ENCODE results near the gene SETD1A.
"Not testable (repeated sequence)": the region's sequence is repeated elsewhere in the genome, so short reads cannot be mapped to it uniquely, and the experiment has no call there.

SETD1A gene

DNA sequence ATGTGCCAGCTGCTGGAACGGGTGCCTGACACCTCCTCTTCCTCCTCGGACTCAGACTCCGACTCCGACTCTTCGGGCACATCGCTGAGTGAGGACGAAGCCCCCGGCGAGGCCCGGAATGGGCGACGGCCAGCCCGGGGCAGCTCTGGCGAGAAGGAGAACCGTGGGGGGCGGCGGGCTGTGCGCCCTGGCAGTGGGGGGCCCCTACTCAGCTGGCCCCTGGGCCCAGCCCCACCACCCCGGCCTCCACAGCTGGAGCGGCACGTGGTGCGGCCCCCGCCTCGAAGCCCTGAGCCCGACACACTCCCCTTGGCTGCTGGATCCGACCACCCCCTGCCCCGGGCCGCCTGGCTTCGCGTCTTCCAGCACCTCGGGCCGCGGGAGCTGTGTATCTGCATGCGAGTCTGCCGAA is 27.4 kb upstream of the SETD1A start:
- DNase-seq: no peak

DNA sequence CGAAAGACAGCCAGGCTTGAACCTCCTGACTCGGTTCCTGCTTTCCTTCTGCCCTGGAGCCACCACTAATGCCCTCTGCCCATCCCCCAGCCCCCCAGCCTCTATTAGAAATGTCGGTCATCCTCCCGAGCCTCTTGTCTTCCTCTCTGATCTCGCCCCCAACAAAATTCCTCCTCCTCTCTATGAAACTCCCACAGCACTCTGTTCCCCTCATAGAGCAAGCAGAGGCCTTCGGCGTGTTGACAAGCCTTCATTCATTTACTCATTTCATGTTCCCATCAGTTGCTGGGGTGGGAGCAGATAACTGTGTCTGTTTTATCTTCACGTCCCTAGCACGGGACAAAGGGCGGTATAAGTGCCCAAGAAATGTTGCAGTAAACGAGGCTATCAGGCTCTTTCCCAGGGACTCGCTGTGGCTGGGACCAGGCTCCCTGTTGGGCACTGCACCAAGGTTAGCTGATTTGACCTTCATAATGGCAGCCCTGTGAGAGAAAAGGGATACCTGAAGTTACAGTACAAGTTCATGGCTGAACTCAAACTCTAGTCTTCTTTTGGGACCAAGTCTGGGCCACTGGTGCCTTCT is 26.4 kb upstream of the SETD1A start:
- no peak for DNase-seq

DNA sequence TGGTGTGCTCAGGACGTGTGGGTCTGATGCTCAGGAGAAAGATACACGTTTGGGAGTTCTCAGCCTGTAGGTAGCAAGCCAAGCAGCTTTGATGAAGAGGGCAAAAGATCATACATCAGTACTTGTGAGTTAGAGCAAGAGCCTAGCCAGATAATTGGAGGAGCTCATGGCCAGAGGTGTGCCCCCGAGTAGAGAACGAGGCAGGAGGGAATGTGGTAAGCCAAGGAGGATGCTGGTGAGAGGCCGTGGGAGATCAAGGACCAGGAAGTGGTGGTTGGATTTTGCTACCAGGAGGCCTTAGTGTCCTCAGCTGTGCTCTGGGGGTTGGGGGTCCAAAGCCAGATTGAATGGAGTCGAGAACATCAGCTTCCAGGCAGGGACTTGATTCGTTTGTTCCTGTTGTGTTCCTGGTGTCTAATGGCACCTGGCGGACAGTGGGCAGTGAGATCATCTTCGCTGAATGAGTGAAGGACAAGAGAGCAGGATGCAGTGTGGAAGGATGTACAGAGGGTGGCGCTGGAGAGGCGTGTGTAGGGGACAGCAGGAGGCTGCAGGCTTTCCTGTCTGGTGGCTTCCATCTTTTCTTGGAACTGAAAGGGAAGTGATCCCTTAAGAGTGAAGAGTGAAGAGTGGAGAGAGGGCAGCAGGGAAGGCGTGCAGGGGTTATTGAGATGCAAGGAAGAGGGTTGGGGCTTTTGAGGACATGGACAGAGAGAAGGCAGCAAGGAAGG is 22.6 kb upstream of the SETD1A start:
- DNase-seq: no peak

DNA sequence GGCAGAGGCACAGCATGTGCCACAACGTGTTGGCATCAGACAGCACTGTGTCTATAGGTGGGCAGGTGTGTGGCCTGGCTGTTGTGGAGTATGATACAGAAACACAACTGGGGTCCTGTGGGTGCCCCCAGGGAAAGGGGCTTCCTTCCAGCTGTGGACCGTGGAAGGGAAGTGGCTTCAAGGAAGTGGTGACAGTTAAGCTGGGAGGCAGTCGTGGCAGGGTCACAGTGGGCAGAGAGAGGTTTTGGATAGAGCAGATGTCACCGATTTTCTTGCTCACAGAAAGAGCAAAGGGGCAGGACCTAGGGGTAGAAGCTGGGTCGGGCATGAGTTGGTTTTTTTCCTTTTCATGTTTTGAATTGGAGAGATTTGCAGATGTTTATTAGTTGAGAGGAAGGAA is 19.9 kb upstream of the SETD1A start:
- no peak for DNase-seq

- DNase-seq: not testable (repeated sequence)
Measured at GRCh38 chr16:30939571-30939970, 18.0 kb upstream of the SETD1A start.

- DNase-seq: peak; percentile 60
Measured at GRCh38 chr16:30941600-30942425, 15.7 kb upstream of the SETD1A start.

- DNase-seq: no peak
Measured at GRCh38 chr16:30942426-30942806, 15.1 kb upstream of the SETD1A start.

- DNase-seq: no peak
Measured at GRCh38 chr16:30944352-30944751, 13.2 kb upstream of the SETD1A start.

- no peak for DNase-seq
Measured at GRCh38 chr16:30946671-30947540, 10.6 kb upstream of the SETD1A start.

DNA sequence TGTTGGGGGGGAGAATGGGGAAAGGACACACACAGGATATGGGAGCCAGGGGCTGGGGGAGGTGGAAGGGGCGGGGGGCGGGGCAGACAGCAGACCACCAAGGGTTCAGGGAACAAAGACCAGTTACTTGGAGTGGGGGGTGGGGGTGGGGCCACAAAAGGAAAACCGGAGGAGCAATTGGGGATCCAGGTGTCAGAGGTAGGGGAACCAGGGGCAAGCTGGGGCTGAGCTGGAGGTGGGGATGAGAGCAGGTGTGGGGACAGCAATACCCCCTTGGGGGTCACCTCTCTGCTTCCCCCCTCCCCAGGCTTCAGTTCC is 10.1 kb upstream of the SETD1A start:
- DNase-seq: no peak

GRCh38 chr16:30947859-30948666 is 9.5 kb upstream of the SETD1A start:
- DNase-seq: peak; percentile 91

DNA sequence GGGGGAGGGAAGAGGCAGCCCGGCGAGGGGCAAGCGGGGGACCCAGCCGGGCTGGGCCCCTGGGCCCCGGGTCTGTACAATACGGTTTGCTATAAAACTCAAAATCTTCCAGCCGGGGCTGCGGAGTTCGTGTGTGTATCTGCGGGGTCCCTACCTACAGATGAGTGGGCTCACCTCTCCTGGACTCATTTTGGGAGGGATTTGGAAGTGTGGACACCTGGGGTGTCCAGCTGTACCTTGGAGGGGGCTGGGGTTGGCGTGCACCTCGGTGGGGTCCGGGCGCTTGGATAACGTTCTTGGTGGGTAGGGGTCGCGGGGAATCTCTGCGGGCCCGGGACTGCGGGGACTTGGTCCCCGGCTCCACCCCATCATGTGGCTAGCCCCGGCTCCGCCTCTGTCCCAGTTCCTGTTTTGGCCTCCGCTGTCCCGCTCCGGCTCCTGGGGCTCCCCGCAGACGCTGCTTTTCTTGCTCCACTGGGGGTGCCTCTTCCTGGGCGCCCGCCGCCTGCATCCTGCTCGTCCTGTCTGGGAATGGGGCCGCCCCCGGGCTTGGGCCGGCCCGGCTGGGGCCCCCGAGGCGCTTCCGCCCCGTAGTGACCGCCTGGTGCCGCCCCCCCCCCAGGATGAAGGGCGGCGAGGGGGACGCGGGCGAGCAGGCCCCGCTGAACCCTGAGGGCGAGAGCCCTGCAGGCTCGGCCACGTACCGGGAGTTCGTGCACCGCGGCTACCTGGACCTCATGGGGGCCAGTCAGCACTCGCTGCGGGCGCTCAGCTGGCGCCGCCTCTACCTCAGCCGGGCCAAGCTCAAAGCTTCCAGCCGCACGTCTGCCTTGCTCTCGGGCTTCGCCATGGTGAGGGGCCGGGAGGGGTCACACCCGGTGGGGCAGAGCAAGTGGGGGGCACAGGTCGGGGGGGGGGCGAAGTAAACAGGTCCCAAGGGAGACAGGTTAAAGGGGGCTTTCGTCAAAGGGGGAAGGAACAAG is 8.6 kb upstream of the SETD1A start, which contains the start of gene ORAI3:
Gene ORAI3, plus strand, starts transcription at position 402 of the 983 bp plus-strand sequence. Its CDS starts 222 bp downstream, at position 624.
- DNase-seq: no peak

- no peak for DNase-seq
Measured at GRCh38 chr16:30949650-30950515, 7.7 kb upstream of the SETD1A start.

- DNase-seq: no peak
Measured at GRCh38 chr16:30950516-30951065, 7.0 kb upstream of the SETD1A start.

GRCh38 chr16:30951193-30951592 is 6.4 kb upstream of the SETD1A start:
- DNase-seq: no peak

- no peak for DNase-seq
Measured at GRCh38 chr16:30951750-30952149, 5.8 kb upstream of the SETD1A start.

GRCh38 chr16:30953111-30953510 is 4.4 kb upstream of the SETD1A start:
- DNase-seq: no peak

DNA sequence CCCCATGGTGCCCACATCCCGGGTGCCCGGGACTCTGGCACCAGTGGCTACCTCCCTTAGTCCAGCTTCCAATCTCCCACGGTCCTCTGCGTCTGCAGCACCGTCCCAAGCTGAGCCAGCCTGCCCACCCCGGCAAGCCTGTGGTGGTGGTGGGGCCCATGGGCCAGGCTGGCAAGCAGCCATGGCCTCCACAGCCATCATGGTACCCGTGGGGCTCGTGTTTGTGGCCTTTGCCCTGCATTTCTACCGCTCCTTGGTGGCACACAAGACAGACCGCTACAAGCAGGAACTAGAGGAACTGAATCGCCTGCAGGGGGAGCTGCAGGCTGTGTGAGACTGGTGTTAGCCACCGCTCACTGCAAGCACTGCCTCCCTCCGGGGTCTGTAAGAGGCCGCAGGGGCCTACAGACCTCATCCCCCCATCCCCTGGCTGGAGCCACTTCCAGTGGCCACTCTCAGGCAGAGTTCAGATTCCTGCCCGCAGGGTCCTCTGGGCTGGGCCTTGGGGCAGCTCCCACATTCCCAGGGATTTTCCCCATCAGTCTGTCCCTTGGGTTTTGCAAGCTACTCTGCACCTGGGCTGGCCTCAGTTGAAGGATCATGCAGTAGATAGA is 3.9 kb upstream of the SETD1A start:
- peak; percentile 74 for DNase-seq

GRCh38 chr16:30954993-30955392 is 2.6 kb upstream of the SETD1A start:
- DNase-seq: no peak
